ENCODE results near the gene SOD3. TPM values are rescaled to one million over a fixed set of nuclear protein-coding genes. Genes with fewer than 3 reads are reported as not detected.

Gene SOD3
- total and polyA plus RNA-seq, 9 of the 15 experiments (the other 6 are each of a cell fraction or from before 2014, with no cell fraction given) = 0.10 to 0.31 (median 0.24) TPM; not detected in 6

DNA sequence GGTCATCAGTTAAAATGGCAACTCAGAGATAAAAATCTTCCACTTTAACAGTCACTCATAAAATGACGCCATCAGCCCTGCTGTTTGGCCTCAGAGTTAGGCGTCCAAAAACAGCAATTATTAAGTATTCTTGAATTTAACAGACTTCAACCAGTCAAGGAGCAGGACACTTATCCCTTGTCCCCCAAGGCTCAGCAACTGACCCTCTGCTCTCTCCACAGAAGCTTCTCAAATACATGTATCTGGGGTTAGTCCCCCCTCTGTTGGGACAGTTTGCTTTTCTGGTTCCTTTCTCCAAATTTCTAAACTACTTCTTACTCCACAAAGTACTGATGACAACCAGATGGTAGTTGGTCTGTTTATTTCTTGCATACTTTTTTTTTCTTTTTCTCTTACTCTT is 54.4 kb downstream of the SOD3 start (continued):
- TF ChIP-seq CBFA2T3 (IDR thresholded peaks at IDR 0.05) (no peak), ZNF75A (CRISPR knock-in tag; IDR thresholded peaks at IDR 0.05) (no peak), RHOXF2B (CRISPR knock-in tag; conservative IDR thresholded peaks at IDR 0.05) (no peak), HOXB6 (CRISPR knock-in tag; IDR thresholded peaks at IDR 0.05; ENCODE audit: borderline replicate concordance) (no peak), CHD2 (IDR thresholded peaks at IDR 0.05; ENCODE audit: low read depth, low read length) (no peak)
- TF ChIP-seq, protein P1, sequence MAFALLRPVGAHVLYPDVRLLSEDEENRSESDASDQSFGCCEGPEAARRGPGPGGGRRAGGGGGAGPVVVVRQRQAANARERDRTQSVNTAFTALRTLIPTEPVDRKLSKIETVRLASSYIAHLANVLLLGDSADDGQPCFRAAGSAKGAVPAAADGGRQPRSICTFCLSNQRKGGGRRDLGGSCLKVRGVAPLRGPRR (CRISPR knock-in tag; IDR thresholded peaks at IDR 0.05) = no peak

Small RNA genes within 50 kb of the gene (small RNA-seq; reads per million reads assigned to genes)
- gene AC006390.1 = not detected

Other genes starting within 250 kb of the SOD3 start
- 165 and 237 TPM in 2 replicates for gene DHX15, start 211.0 kb upstream of the SOD3 start, total RNA-seq (2014; rRNA removed)
- gene DHX15, start 211.0 kb upstream of the SOD3 start, total RNA-seq (2014; rRNA removed; fragmentation: Illumina TruSeq; extraction: Trizol) = 287 and 313 TPM in 2 replicates
- gene DHX15, start 211.0 kb upstream of the SOD3 start, total RNA-seq (2015; rRNA removed; fragmentation: Illumina TruSeq; extraction: Trizol) = 232 and 259 TPM in 2 replicates
- gene DHX15, start 211.0 kb upstream of the SOD3 start, total RNA-seq (2021) = 179 and 189 TPM in 2 replicates
- 225 and 281 TPM in 2 replicates for gene DHX15, start 211.0 kb upstream of the SOD3 start, polyA plus RNA-seq (2011; rRNA removed)
- 200 and 208 TPM in 2 replicates for gene DHX15, start 211.0 kb upstream of the SOD3 start, polyA plus RNA-seq (2014; fragmentation: Illumina TruSeq; extraction: Trizol)
- 100 to 1,000 TPM; 177 to 240 TPM for gene DHX15, start 211.0 kb upstream of the SOD3 start, polyA plus RNA-seq (2014; fragmentation: Nextera tagmentation; extraction: Ambion mirVana)
- 176 and 208 TPM in 2 replicates for gene DHX15, start 211.0 kb upstream of the SOD3 start, polyA plus RNA-seq (2014; rRNA removed)
- gene CCDC149, start 117.5 kb downstream of the SOD3 start, total RNA-seq (2014; rRNA removed) = not detected in 2 replicates
- not detected in 2 replicates for gene CCDC149, start 117.5 kb downstream of the SOD3 start, total RNA-seq (2014; rRNA removed; fragmentation: Illumina TruSeq; extraction: Trizol)
- not detected in 2 replicates for gene CCDC149, start 117.5 kb downstream of the SOD3 start, total RNA-seq (2015; rRNA removed; fragmentation: Illumina TruSeq; extraction: Trizol)
- gene CCDC149, start 117.5 kb downstream of the SOD3 start, total RNA-seq (2021) = 0.09 and 0.18 TPM in 2 replicates
- gene CCDC149, start 117.5 kb downstream of the SOD3 start, polyA plus RNA-seq (2011; rRNA removed) = 0.04 TPM in 1 of 2 replicates, not detected in the other
- gene CCDC149, start 117.5 kb downstream of the SOD3 start, polyA plus RNA-seq (2014; fragmentation: Illumina TruSeq; extraction: Trizol) = not detected in 2 replicates
- not detected for gene CCDC149, start 117.5 kb downstream of the SOD3 start, polyA plus RNA-seq (2014; fragmentation: Nextera tagmentation; extraction: Ambion mirVana)
- not detected in 2 replicates for gene CCDC149, start 117.5 kb downstream of the SOD3 start, polyA plus RNA-seq (2014; rRNA removed)
- not detected in 2 replicates for gene LGI2, start 235.4 kb downstream of the SOD3 start, total RNA-seq (2014; rRNA removed)
- gene LGI2, start 235.4 kb downstream of the SOD3 start, total RNA-seq (2014; rRNA removed; fragmentation: Illumina TruSeq; extraction: Trizol) = not detected in 2 replicates
- gene LGI2, start 235.4 kb downstream of the SOD3 start, total RNA-seq (2015; rRNA removed; fragmentation: Illumina TruSeq; extraction: Trizol) = not detected in 2 replicates
- gene LGI2, start 235.4 kb downstream of the SOD3 start, total RNA-seq (2021) = 0.04 and 0.07 TPM in 2 replicates
- 0.03 TPM in 1 of 2 replicates, not detected in the other for gene LGI2, start 235.4 kb downstream of the SOD3 start, polyA plus RNA-seq (2011; rRNA removed)
- gene LGI2, start 235.4 kb downstream of the SOD3 start, polyA plus RNA-seq (2014; fragmentation: Illumina TruSeq; extraction: Trizol) = not detected in 2 replicates
- gene LGI2, start 235.4 kb downstream of the SOD3 start, polyA plus RNA-seq (2014; fragmentation: Nextera tagmentation; extraction: Ambion mirVana) = not detected
- not detected in 2 replicates for gene LGI2, start 235.4 kb downstream of the SOD3 start, polyA plus RNA-seq (2014; rRNA removed)

Measured in K562 (cell line).